HG03280 (cell line): Measurements from ENCODE around the gene GAMT.
A peak's percentile ranks its signal among the peaks of the same experiment; 100 is the strongest.

Experiments used
- ATAC-seq: cut with Tn5 transposase; IDR thresholded peaks from one replicate; pipeline ENCODE4 v1.9.1; 2021; ENCODE audit warnings: mild to moderate bottlenecking, moderate library complexity; ENCODE audit not compliant: unreplicated experiment

Gene GAMT

DNA sequence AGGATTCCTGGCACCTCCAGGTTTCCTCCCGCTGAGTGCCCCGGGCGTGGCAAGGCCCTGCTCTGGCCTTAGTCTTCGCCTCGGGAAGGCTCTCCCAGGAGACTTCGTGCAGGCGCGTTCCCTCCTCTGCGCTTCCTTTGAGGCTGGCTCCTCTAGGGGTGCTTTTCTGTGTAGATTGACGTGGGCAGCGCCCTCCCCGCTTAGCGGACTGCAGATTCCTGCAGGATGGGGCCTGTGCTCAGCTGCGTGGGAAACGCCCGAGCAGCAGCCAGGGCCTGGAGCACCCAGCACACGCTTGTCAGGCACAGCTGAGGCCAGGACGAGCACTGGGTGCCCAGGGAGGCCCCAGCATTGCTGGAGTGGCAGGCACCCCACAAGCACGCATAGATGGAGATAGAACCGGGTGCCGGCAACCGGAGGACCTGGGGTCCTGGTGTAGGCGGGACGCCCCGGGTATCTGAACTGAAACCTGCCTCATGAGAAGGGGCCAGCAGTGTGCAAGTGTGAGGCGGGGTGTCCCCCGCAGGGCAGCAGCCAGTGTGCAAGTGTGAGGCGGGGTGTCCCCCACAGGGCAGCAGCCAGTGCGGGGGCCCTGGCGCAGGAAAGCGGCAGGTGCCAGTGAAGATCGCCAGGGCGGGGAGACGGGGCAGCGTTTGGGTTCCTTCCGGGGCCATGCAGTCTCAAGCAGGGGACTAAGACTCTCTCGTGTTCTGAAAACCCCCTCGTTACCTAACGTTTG, 14.2 kb downstream of the GAMT start:
- no peak for ATAC-seq

- ATAC-seq: no peak
Observed at GRCh38 chr19:1385816-1386215, 15.5 kb downstream of the GAMT start.

- ATAC-seq: no peak
Observed at GRCh38 chr19:1384478-1385110, 16.7 kb downstream of the GAMT start.

- ATAC-seq: peak; percentile 1
Observed at GRCh38 chr19:1384085-1384462, 17.3 kb downstream of the GAMT start.

GRCh38 chr19:1383312-1384084, 17.8 kb downstream of the GAMT start, which contains the start of gene NDUFS7:
TSS of gene NDUFS7 (plus strand) at chr19:1383907. CDS start at chr19:1383927, 20 bp downstream.
- ATAC-seq: peak; percentile 78

DNA sequence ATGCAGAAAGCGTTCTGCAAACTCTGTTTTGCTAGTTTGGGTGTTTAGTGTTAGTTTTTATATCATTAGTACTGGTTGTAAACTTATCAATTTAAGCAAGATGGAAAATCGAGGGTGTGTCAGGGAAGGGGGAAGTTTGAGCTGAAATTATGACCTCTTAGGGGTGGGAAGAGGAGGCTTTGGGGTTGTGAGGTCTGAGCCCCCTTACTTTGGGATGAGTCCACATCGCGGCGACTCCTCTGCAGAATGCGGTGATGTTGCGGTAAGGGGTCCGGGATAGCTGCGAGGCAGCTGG, 18.4 kb downstream of the GAMT start:
- no peak for ATAC-seq

- no peak for ATAC-seq
Observed at GRCh38 chr19:1382250-1382649, 19.1 kb downstream of the GAMT start.

GRCh38 chr19:1379961-1380489, 21.3 kb downstream of the GAMT start:
- no peak for ATAC-seq

GRCh38 chr19:1379126-1379905, 22.0 kb downstream of the GAMT start:
- ATAC-seq: no peak

GRCh38 chr19:1377965-1378785, 23.2 kb downstream of the GAMT start:
- no peak for ATAC-seq

DNA sequence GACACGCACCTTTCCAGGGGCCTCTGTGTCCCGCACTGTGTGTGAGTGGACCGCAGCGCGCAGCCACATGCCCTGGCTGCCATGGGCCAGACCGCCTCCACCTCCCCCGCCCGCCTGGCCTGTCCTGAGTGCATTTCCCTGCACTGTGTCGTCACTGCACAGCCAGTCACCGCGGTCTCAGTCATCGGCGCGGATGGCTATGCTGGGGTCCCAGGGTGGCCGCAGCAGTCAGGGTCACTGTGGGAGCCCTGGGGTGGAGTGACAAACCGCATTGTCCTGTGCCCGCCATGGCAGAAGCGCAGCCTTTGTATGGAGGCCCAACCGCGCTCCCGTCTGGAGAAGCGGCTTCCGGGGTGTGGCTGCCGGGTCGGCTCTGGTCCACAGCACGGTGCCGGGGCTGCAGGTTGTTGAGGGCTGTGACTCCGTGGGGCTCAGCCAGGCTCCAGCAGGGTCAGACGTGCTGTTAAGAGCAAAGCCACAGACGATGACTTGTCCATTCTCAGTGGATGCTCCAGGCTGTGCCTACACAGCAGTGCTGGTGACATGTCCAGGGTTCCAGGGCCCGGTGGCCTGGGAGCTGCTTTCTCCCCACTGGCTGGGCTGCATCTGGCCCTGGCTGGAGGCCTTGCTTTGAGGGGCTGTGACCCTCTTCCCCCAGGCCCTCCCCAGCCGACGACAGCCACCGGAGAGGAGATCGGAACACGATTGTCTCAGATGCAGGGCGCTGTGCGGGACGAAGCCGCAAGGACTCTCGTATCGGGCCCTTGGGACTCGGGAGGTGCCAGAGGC, 24.0 kb downstream of the GAMT start:
- no peak for ATAC-seq

- no peak for ATAC-seq
Observed at GRCh38 chr19:1376415-1376805, 24.9 kb downstream of the GAMT start.

GRCh38 chr19:1374250-1374577, 27.1 kb downstream of the GAMT start:
- ATAC-seq: no peak

- no peak for ATAC-seq
Observed at GRCh38 chr19:1373534-1374249, 27.6 kb downstream of the GAMT start.

DNA sequence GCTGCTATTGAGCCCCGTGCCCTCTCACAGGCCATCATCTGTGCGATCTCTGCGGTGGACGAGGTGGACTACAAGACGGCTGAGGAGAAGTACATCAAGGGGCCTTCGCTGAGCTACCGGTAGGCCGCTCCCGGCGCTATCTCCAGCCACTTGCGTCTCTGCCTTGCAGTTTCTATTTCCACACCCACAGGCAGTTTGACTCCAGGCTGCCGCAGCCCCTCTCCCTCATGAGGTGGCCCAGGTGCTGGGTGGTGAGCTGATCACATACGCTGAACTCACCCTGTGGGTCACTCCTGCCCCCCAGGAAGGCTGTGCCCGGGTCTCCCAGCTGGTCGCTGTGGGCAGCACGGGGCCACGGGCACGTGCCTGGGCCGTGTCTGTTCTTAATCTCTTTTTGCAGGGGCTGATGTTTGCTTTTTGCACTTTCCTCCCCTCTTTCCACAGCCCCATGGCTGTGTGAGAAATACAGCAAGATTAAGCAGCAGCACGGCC, 28.3 kb downstream of the GAMT start:
- no peak for ATAC-seq

DNA sequence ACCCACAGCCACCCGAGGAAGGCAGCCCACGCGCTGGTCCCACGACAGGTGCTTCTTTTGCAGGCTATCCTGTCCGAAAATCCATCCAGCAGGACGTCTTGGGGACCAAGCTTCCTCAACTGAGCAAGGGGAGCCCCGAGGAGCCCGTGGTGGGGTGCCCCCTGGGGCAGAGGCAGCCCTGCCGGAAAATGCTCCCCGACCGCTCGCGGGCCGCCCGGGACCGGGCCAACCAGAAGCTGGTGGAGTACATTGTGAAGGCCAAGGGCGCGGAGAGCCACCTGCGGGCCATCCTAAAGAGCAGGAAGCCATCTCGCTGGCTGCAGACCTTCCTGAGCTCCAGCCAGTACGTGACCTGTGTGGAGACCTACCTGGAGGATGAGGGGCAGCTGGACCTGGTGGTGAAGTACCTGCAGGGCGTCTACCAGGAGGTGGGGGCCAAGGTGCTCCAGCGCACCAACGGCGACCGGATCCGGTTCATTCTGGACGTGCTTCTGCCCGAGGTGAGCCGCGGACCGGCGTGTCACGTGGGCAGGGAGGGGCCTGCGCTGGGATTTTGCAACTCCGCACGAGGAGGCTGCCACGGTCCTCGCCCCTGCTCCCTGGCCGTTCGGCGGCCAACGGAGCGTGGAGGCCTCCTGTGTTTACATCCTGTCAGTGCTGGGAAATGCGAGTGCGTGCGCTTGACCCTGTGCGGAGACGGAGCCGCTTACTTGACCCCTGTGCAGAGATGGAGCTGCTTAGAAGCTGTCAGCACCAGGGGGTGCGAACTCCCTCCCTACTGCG, 30.6 kb downstream of the GAMT start:
- no peak for ATAC-seq

GRCh38 chr19:1369214-1369805, 32.0 kb downstream of the GAMT start:
- ATAC-seq: no peak
